Measurements from ENCODE around the gene RGS6.

RGS6 gene

GRCh38 chr14:72389200-72389599, 457.0 kb downstream of the RGS6 start:
- H3K4me1 ChIP-seq (ENCODE audit: control insufficient read depth, insufficient read depth, low read length), result no peaks in the 10 kb centered on the region
- H3K36me3 ChIP-seq (ENCODE audit: control insufficient read depth, insufficient read depth, low read length), result no peaks in the 10 kb centered on the region
- no peaks in the 10 kb centered on the region for H3K27me3 ChIP-seq (ENCODE audit: control insufficient read depth, insufficient read depth, low read length)
- no peak overlapping the region for H3K27ac ChIP-seq (ENCODE audit: low read depth, low read length)
- no peak overlapping the region for H3K9ac ChIP-seq (ENCODE audit: low read length)
- H3K4me3 ChIP-seq (ENCODE audit: low read length), result no peak overlapping the region

GRCh38 chr14:72401101-72401625, 468.9 kb downstream of the RGS6 start:
- Histone ChIP-seq H3K27ac (ENCODE audit: low read depth, low read length) (no peak overlapping the region), H3K36me3 (ENCODE audit: control insufficient read depth, insufficient read depth, low read length) (no peaks in the 10 kb centered on the region), H3K4me1 (ENCODE audit: control insufficient read depth, insufficient read depth, low read length) (no peaks in the 10 kb centered on the region), H3K9ac (ENCODE audit: low read length) (no peak overlapping the region), H3K27me3 (ENCODE audit: control insufficient read depth, insufficient read depth, low read length) (no peaks in the 10 kb centered on the region), H3K4me3 (ENCODE audit: low read length) (no peak overlapping the region)

- Histone ChIP-seq H3K4me1 (ENCODE audit: control insufficient read depth, insufficient read depth, low read length) (no peaks in the 10 kb centered on the region), H3K36me3 (ENCODE audit: control insufficient read depth, insufficient read depth, low read length) (no peaks in the 10 kb centered on the region), H3K27ac (ENCODE audit: low read depth, low read length) (no peak overlapping the region)
These were observed 469.6 kb downstream of the RGS6 start for GRCh38 chr14:72401632-72402376.

GRCh38 chr14:72402377-72402772, 470.1 kb downstream of the RGS6 start:
- Histone ChIP-seq H3K27ac (ENCODE audit: low read depth, low read length) (no peak overlapping the region), H3K4me1 (ENCODE audit: control insufficient read depth, insufficient read depth, low read length) (no peaks in the 10 kb centered on the region), H3K9ac (ENCODE audit: low read length) (no peak overlapping the region), H3K27me3 (ENCODE audit: control insufficient read depth, insufficient read depth, low read length) (no peaks in the 10 kb centered on the region), H3K36me3 (ENCODE audit: control insufficient read depth, insufficient read depth, low read length) (no peaks in the 10 kb centered on the region), H3K4me3 (ENCODE audit: low read length) (no peak overlapping the region)

More at GRCh38 chr14:72401632-72402376, 469.6 kb downstream of the RGS6 start:
- H3K4me3 ChIP-seq (ENCODE audit: low read length), result no peak overlapping the region
- no peak overlapping the region for H3K9ac ChIP-seq (ENCODE audit: low read length)
- no peaks in the 10 kb centered on the region for H3K27me3 ChIP-seq (ENCODE audit: control insufficient read depth, insufficient read depth, low read length)

GRCh38 chr14:72404106-72404774, 472.0 kb downstream of the RGS6 start:
- Histone ChIP-seq H3K36me3 (ENCODE audit: control insufficient read depth, insufficient read depth, low read length) (no peaks in the 10 kb centered on the region), H3K9ac (ENCODE audit: low read length) (no peak overlapping the region), H3K4me1 (ENCODE audit: control insufficient read depth, insufficient read depth, low read length) (no peaks in the 10 kb centered on the region), H3K4me3 (ENCODE audit: low read length) (no peak overlapping the region), H3K27ac (ENCODE audit: low read depth, low read length) (no peak overlapping the region), H3K27me3 (ENCODE audit: control insufficient read depth, insufficient read depth, low read length) (no peaks in the 10 kb centered on the region)

- H3K27ac ChIP-seq (ENCODE audit: low read depth, low read length), result no peak overlapping the region
- no peaks in the 10 kb centered on the region for H3K4me1 ChIP-seq (ENCODE audit: control insufficient read depth, insufficient read depth, low read length)
- H3K4me3 ChIP-seq (ENCODE audit: low read length), result no peak overlapping the region
- no peak overlapping the region for H3K9ac ChIP-seq (ENCODE audit: low read length)
- H3K36me3 ChIP-seq (ENCODE audit: control insufficient read depth, insufficient read depth, low read length), result no peaks in the 10 kb centered on the region
- H3K27me3 ChIP-seq (ENCODE audit: control insufficient read depth, insufficient read depth, low read length), result no peaks in the 10 kb centered on the region
These were observed 472.8 kb downstream of the RGS6 start for GRCh38 chr14:72404998-72405397.

GRCh38 chr14:72408020-72408419, 475.8 kb downstream of the RGS6 start:
- H3K4me3 ChIP-seq (ENCODE audit: low read length), result no peak overlapping the region
- H3K27ac ChIP-seq (ENCODE audit: low read depth, low read length), result no peak overlapping the region
- H3K36me3 ChIP-seq (ENCODE audit: control insufficient read depth, insufficient read depth, low read length), result no peaks in the 10 kb centered on the region
- H3K9ac ChIP-seq (ENCODE audit: low read length), result no peak overlapping the region
- H3K27me3 ChIP-seq (ENCODE audit: control insufficient read depth, insufficient read depth, low read length), result no peaks in the 10 kb centered on the region
- H3K4me1 ChIP-seq (ENCODE audit: control insufficient read depth, insufficient read depth, low read length), result no peaks in the 10 kb centered on the region

GRCh38 chr14:72409047-72409446, 476.8 kb downstream of the RGS6 start:
- H3K27me3 ChIP-seq (ENCODE audit: control insufficient read depth, insufficient read depth, low read length), result no peaks in the 10 kb centered on the region
- H3K27ac ChIP-seq (ENCODE audit: low read depth, low read length), result no peak overlapping the region
- H3K36me3 ChIP-seq (ENCODE audit: control insufficient read depth, insufficient read depth, low read length), result no peaks in the 10 kb centered on the region
- H3K9ac ChIP-seq (ENCODE audit: low read length), result no peak overlapping the region
- no peak overlapping the region for H3K4me3 ChIP-seq (ENCODE audit: low read length)
- H3K4me1 ChIP-seq (ENCODE audit: control insufficient read depth, insufficient read depth, low read length), result no peaks in the 10 kb centered on the region

GRCh38 chr14:72416081-72416849, 484.0 kb downstream of the RGS6 start:
- H3K36me3 ChIP-seq (ENCODE audit: control insufficient read depth, insufficient read depth, low read length), result no peaks in the 10 kb centered on the region
- H3K27me3 ChIP-seq (ENCODE audit: control insufficient read depth, insufficient read depth, low read length), result no peaks in the 10 kb centered on the region
- H3K4me3 ChIP-seq (ENCODE audit: low read length), result no peak overlapping the region
- H3K4me1 ChIP-seq (ENCODE audit: control insufficient read depth, insufficient read depth, low read length), result no peaks in the 10 kb centered on the region
- no peak overlapping the region for H3K27ac ChIP-seq (ENCODE audit: low read depth, low read length)
- H3K9ac ChIP-seq (ENCODE audit: low read length), result no peak overlapping the region

- Histone ChIP-seq H3K4me1 (ENCODE audit: control insufficient read depth, insufficient read depth, low read length) (no peaks in the 10 kb centered on the region), H3K4me3 (ENCODE audit: low read length) (no peak overlapping the region)
These were observed 484.7 kb downstream of the RGS6 start for GRCh38 chr14:72416892-72417291.

GRCh38 chr14:72418806-72419205, 486.6 kb downstream of the RGS6 start:
- H3K9ac ChIP-seq (ENCODE audit: low read length), result no peak overlapping the region
- H3K27ac ChIP-seq (ENCODE audit: low read depth, low read length), result no peak overlapping the region
- peaks cover 3% of the 10 kb centered on the region for H3K27me3 ChIP-seq (ENCODE audit: control insufficient read depth, insufficient read depth, low read length)
- no peak overlapping the region for H3K4me3 ChIP-seq (ENCODE audit: low read length)
- H3K36me3 ChIP-seq (ENCODE audit: control insufficient read depth, insufficient read depth, low read length), result no peaks in the 10 kb centered on the region
- no peaks in the 10 kb centered on the region for H3K4me1 ChIP-seq (ENCODE audit: control insufficient read depth, insufficient read depth, low read length)

More at GRCh38 chr14:72416892-72417291, 484.7 kb downstream of the RGS6 start:
- H3K9ac ChIP-seq (ENCODE audit: low read length), result no peak overlapping the region
- no peaks in the 10 kb centered on the region for H3K27me3 ChIP-seq (ENCODE audit: control insufficient read depth, insufficient read depth, low read length)
- no peaks in the 10 kb centered on the region for H3K36me3 ChIP-seq (ENCODE audit: control insufficient read depth, insufficient read depth, low read length)
- no peak overlapping the region for H3K27ac ChIP-seq (ENCODE audit: low read depth, low read length)

- H3K4me1 ChIP-seq (ENCODE audit: control insufficient read depth, insufficient read depth, low read length), result no peaks in the 10 kb centered on the region
- H3K27ac ChIP-seq (ENCODE audit: low read depth, low read length), result no peak overlapping the region
- no peak overlapping the region for H3K4me3 ChIP-seq (ENCODE audit: low read length)
- H3K27me3 ChIP-seq (ENCODE audit: control insufficient read depth, insufficient read depth, low read length), result peaks cover 3% of the 10 kb centered on the region
- H3K36me3 ChIP-seq (ENCODE audit: control insufficient read depth, insufficient read depth, low read length), result no peaks in the 10 kb centered on the region
- H3K9ac ChIP-seq (ENCODE audit: low read length), result no peak overlapping the region
These were observed 487.1 kb downstream of the RGS6 start for GRCh38 chr14:72419226-72419775.
